ENCODE data around the gene THSD4. TPM values are rescaled to one million over a fixed set of nuclear protein-coding genes. Genes with fewer than 3 reads are reported as not detected.
A peak's percentile ranks its signal among the peaks of the same experiment; 100 is the strongest.

The THSD4 gene
- polyA plus RNA-seq, 1 experiment: 18.8 TPM

DNA sequence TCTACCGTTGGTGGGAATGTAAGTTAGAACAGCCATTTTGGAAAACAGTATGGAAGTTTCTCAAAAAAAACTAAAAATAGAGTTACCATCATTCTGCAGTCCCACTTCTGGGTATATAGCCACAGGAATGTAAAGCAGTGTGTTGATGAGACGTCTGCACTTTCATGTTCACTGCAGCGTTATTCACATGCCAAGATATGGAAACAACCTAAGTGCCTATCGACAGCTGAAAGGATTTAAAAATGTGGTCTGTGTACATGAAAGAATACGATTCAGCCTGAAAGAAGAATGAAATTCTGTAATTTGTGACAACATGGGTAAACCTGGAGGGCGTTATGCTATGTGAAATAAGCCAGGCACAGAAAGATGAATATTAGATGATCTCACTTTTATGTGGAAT is 157.7 kb downstream of the THSD4 start:
- no peak for DNase-seq (ENCODE audit: low read depth)
- TF ChIP-seq, protein P1, sequence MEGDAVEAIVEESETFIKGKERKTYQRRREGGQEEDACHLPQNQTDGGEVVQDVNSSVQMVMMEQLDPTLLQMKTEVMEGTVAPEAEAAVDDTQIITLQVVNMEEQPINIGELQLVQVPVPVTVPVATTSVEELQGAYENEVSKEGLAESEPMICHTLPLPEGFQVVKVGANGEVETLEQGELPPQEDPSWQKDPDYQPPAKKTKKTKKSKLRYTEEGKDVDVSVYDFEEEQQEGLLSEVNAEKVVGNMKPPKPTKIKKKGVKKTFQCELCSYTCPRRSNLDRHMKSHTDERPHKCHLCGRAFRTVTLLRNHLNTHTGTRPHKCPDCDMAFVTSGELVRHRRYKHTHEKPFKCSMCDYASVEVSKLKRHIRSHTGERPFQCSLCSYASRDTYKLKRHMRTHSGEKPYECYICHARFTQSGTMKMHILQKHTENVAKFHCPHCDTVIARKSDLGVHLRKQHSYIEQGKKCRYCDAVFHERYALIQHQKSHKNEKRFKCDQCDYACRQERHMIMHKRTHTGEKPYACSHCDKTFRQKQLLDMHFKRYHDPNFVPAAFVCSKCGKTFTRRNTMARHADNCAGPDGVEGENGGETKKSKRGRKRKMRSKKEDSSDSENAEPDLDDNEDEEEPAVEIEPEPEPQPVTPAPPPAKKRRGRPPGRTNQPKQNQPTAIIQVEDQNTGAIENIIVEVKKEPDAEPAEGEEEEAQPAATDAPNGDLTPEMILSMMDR (IDR thresholded peaks at IDR 0.05; ENCODE audit: insufficient read depth, low read depth, low read length): no peak
- Histone ChIP-seq H3K36me3 (ENCODE audit: control insufficient read depth, insufficient read depth, low read length) (no peaks in the 10 kb centered on the region), H3K4me3 (ENCODE audit: low read depth, low read length) (no peak overlapping the region), H3K27me3 (ENCODE audit: control insufficient read depth, insufficient read depth, low read length) (no peaks in the 10 kb centered on the region)
- POLR2A ChIA-PET: no interaction called here
- CTCF ChIA-PET: no interaction called here

DNA sequence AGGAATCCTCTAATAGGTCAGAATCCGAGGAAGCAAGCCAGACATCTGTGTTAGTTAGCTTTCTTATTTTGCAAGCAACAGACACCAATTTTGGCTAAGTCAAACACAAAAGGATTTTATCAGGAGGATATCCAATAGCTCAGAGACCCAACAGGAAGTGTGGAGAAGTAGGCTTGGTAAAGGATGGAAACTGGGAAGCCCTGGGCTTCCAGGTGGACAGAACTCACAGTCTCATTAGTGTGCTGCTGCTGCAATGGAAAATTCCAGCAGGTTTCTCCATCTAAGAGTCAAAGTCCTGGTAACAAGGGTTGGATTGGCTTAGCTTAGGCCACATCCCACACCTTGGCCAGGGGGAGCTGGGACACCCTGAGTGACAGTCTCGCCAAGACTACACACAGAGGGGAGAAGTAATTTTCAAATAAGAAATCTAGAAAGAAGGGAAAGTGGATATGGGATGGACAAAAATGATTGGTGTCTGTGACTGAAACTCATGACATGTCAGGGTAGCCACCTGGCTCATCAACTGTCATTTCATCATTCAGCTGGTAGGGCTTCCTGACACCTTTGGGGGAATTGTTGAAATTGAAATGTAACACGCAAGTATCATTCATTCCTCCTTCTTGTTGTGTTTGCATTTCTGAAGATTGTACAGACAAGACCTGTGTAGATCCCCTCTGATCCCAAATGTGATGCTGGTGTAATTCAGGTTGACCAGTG is 158.6 kb downstream of the THSD4 start:
- no peak overlapping the region for H3K4me3 ChIP-seq (ENCODE audit: low read depth, low read length)
- POLR2A ChIA-PET: no interaction called here
- H3K36me3 ChIP-seq (ENCODE audit: control insufficient read depth, insufficient read depth, low read length): no peaks in the 10 kb centered on the region
- CTCF ChIA-PET: interaction anchor here (1.4 kb wide), 1 partner anchor 170 kb away, joined by 3 read pairs; no protein-coding TSS in a partner anchor
- no peak for DNase-seq (ENCODE audit: low read depth)
- no peaks in the 10 kb centered on the region for H3K27me3 ChIP-seq (ENCODE audit: control insufficient read depth, insufficient read depth, low read length)
- TF ChIP-seq, protein P1 (IDR thresholded peaks at IDR 0.05; ENCODE audit: insufficient read depth, low read depth, low read length): no peak

DNA sequence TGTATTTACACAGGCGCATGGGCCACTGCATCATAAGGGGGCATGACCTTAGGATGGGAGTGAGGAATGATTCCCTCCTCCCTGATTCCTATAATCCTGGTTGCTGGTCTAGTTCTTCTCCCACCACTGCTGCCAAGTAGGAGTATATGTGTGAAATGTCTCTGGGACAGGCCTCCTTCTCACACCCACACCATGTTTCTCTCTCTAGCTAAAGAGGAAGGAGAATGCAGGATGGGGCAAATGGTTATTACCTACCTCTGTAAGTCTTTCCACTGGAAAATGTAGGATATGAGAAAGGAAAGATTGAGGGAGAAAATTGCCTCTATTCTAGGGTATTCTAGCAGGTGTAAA is 159.2 kb downstream of the THSD4 start:
- ChIA-PET POLR2A (no interaction called here), CTCF (interaction anchor here (1.4 kb wide), 1 partner anchor 169 kb away, joined by 3 read pairs; no protein-coding TSS in a partner anchor)
- no peak for DNase-seq (ENCODE audit: low read depth)
- H3K36me3 ChIP-seq (ENCODE audit: control insufficient read depth, insufficient read depth, low read length): no peaks in the 10 kb centered on the region
- H3K4me3 ChIP-seq (ENCODE audit: low read depth, low read length): no peak overlapping the region
- H3K27me3 ChIP-seq (ENCODE audit: control insufficient read depth, insufficient read depth, low read length): no peaks in the 10 kb centered on the region
- TF ChIP-seq, protein P1 (IDR thresholded peaks at IDR 0.05; ENCODE audit: insufficient read depth, low read depth, low read length): no peak

DNA sequence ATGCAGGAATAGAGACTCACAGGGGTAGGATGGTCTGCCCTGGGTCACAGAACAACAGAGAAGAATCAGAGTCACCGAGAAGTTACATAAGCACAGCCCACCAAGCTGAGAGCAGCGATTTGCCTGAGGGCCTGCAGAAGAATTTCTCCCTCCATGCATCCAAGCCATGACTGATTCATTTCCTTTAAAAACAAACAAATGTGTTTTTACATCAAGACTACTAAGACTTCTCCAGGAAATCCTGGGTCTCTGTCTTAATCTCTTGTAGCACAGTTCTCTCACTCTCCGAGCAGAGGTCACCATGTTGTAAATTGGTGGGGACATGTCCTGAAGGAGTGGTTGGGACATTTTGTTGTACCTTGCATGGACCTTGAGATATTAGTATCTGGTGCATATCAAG is 159.8 kb downstream of the THSD4 start:
- no peaks in the 10 kb centered on the region for H3K36me3 ChIP-seq (ENCODE audit: control insufficient read depth, insufficient read depth, low read length)
- H3K4me3 ChIP-seq (ENCODE audit: low read depth, low read length): no peak overlapping the region
- POLR2A ChIA-PET: no interaction called here
- CTCF ChIA-PET: interaction anchor here (1.4 kb wide), 1 partner anchor 168 kb away, joined by 3 read pairs; no protein-coding TSS in a partner anchor
- TF ChIP-seq, protein P1 (IDR thresholded peaks at IDR 0.05; ENCODE audit: insufficient read depth, low read depth, low read length): no peak
- H3K27me3 ChIP-seq (ENCODE audit: control insufficient read depth, insufficient read depth, low read length): no peaks in the 10 kb centered on the region
- DNase-seq (ENCODE audit: low read depth): peak; percentile 85

DNA sequence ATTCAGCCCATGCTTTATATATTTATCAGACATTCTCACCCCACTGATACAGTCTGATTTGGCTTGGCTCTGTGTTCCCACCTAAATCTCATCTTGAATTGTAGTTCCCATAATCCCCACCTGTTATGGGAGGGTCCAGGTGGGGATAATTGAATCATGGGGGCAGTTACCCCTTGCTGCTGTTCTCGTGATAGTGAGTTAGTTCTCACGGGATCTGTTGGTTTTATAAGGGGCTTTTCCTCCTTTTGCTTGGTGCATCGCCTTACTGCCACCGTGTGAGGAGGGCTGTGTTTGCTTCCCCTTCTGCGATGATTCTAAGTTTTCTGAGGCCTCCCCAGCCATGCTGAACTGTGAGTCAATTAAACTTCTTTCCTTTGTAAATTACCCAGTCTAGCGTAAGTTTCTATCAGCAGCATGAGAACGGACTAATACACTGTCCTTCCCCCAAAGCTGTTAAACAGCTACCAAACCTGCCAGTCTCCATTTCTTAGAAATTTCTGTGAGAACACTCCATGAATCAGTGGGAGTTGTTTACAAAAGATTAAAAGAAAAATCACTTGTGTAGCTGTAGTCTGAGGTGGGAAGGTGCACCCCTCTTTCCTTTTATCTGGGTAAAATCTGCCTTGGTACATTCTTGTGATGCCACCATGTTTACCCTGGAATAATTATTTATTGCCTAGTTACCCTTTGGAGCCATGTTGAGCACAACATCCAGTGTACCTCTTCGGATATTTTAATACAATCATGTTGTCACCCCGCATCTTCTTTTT is 160.5 kb downstream of the THSD4 start:
- no peak for DNase-seq (ENCODE audit: low read depth)
- TF ChIP-seq, protein P1 (IDR thresholded peaks at IDR 0.05; ENCODE audit: insufficient read depth, low read depth, low read length): no peak
- POLR2A ChIA-PET: no interaction called here
- CTCF ChIA-PET: no interaction called here
- Histone ChIP-seq H3K4me3 (ENCODE audit: low read depth, low read length) (no peak overlapping the region), H3K27me3 (ENCODE audit: control insufficient read depth, insufficient read depth, low read length) (no peaks in the 10 kb centered on the region), H3K36me3 (ENCODE audit: control insufficient read depth, insufficient read depth, low read length) (no peaks in the 10 kb centered on the region)

Measured in BJ (cell line).